Mesothelial cell of epicardium (in vitro differentiated cells): ENCODE measurements around the gene AKR1B1. TPM values are rescaled to one million over a fixed set of nuclear protein-coding genes. Genes with fewer than 3 reads are reported as not detected.
"Not testable (repeated sequence)": the region's sequence is repeated elsewhere in the genome, so short reads cannot be mapped to it uniquely, and the experiment has no call there.

Experiments used
- DNase-seq, 2 experiments: peaks; one replicate each; pipeline ENCODE4 v3.0.0; 2021; ENCODE audit warnings: low spot score in 2 of 2; ENCODE audit not compliant: unreplicated experiment in 2 of 2
- H3K27ac Mint-ChIP-seq: 2 replicates; pipeline ENCODE4 v1.8.0; 2021; ENCODE audit warnings: mixed read lengths
- H3K27me3 Mint-ChIP-seq: 2 replicates; pipeline ENCODE4 v1.8.0; 2021; ENCODE audit warnings: low read depth, mixed read lengths
- H3K36me3 Mint-ChIP-seq: 2 replicates; pipeline ENCODE4 v1.8.0; 2021; ENCODE audit warnings: mixed read lengths
- H3K4me1 Mint-ChIP-seq: 2 replicates; pipeline ENCODE4 v1.8.0; 2021; ENCODE audit warnings: mixed read lengths
- H3K4me3 Mint-ChIP-seq: 2 replicates; pipeline ENCODE4 v1.8.0; 2021; ENCODE audit warnings: mild to moderate bottlenecking, moderate library complexity, mixed read lengths
- H3K9me3 Mint-ChIP-seq: 2 replicates; pipeline ENCODE4 v1.8.0; 2021; ENCODE audit warnings: mixed read lengths
- total RNA-seq: library from RNA; stranded (reverse); gene quantifications from 3 replicates; pipeline ENCODE4 v1.2.1, GENCODE V29; 2021
- TF ChIP-seq, protein P1 (sequence below): fragments of 200-600 bp; sonication (generic); IDR thresholded peaks from one replicate; pipeline ENCODE4 v1.5.0; 2021; ENCODE audit warnings: antibody characterized with exemption; ENCODE audit not compliant: unreplicated experiment

The AKR1B1 gene
- total RNA-seq, 1 donor from 2014 or later, result 91.9 TPM

DNA sequence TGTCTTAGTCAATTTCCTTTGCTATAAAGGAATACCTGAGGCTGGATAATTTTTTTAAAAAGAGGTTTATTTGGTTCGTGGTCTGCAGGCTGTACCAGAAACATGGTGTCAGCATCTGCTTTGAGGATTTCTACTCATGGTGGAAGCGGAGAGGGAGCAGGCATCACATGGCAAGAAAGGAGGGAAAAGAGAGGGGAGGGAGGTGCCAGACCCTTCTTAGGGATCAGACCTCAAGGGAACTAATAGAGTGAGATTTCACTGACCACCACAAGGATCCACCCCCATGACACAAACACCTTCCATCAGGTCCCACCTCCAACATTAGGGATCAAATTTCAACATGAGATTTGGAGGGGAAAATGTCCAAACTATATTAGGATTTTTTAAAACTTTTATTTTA, 41.5 kb upstream of the AKR1B1 start:
- Mint-ChIP-seq H3K36me3 (no peaks in the 10 kb centered on the region), H3K4me3 (no peak overlapping the region), H3K27ac (no peak overlapping the region), H3K4me1 (no peaks in the 10 kb centered on the region), H3K9me3 (no peaks in the 10 kb centered on the region), H3K27me3 (peaks cover 26% of the 10 kb centered on the region)
- TF ChIP-seq, protein P1, sequence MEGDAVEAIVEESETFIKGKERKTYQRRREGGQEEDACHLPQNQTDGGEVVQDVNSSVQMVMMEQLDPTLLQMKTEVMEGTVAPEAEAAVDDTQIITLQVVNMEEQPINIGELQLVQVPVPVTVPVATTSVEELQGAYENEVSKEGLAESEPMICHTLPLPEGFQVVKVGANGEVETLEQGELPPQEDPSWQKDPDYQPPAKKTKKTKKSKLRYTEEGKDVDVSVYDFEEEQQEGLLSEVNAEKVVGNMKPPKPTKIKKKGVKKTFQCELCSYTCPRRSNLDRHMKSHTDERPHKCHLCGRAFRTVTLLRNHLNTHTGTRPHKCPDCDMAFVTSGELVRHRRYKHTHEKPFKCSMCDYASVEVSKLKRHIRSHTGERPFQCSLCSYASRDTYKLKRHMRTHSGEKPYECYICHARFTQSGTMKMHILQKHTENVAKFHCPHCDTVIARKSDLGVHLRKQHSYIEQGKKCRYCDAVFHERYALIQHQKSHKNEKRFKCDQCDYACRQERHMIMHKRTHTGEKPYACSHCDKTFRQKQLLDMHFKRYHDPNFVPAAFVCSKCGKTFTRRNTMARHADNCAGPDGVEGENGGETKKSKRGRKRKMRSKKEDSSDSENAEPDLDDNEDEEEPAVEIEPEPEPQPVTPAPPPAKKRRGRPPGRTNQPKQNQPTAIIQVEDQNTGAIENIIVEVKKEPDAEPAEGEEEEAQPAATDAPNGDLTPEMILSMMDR, result no peak
- no peak for DNase-seq

DNA sequence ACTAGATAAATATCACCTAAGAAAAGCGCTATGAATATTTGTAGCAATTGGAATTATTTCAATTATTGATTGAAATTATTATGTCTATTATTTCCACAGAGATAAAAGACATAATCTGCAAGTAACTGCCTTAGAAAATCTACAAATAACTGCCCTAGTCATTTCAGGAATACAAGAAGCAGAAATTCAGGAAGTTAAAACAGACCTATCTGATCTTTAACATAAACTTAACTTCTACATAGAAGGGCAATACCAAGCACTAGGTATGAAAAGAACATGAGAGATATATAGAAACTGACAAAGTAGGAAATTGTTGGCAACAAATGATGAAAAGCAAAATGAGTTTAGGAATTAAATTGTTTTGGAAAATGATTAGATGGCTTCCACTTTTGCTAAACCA, 36.6 kb upstream of the AKR1B1 start:
- H3K9me3 Mint-ChIP-seq, result no peaks in the 10 kb centered on the region
- H3K27me3 Mint-ChIP-seq, result peaks cover 52% of the 10 kb centered on the region
- H3K4me3 Mint-ChIP-seq, result no peak overlapping the region
- no peak overlapping the region for H3K27ac Mint-ChIP-seq
- no peaks in the 10 kb centered on the region for H3K36me3 Mint-ChIP-seq
- DNase-seq, result no peak
- H3K4me1 Mint-ChIP-seq, result peaks cover 5% of the 10 kb centered on the region
- TF ChIP-seq, protein P1, result no peak

DNA sequence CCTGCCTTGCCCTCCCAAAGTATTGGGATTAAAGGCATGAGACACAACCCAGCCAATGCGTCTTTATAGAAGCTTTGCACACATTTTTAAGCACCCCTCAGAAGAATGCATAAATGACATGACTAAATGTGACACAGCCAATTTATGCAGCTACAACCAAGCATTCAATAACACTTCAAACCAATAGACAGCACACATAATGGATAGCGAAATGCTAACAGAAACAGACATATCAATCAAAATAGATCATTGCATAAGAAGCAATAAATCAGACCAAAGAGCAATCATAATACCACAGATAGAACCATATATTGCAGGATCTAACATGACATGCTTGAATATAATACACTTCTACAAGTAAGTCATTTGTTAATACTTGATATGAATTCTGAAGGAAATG, 34.2 kb upstream of the AKR1B1 start:
- Mint-ChIP-seq H3K9me3 (no peaks in the 10 kb centered on the region), H3K27ac (no peak overlapping the region), H3K4me1 (peaks cover 6% of the 10 kb centered on the region), H3K36me3 (no peaks in the 10 kb centered on the region), H3K27me3 (peaks cover 45% of the 10 kb centered on the region), H3K4me3 (no peak overlapping the region)
- TF ChIP-seq, protein P1, result no peak
- no peak for DNase-seq

DNA sequence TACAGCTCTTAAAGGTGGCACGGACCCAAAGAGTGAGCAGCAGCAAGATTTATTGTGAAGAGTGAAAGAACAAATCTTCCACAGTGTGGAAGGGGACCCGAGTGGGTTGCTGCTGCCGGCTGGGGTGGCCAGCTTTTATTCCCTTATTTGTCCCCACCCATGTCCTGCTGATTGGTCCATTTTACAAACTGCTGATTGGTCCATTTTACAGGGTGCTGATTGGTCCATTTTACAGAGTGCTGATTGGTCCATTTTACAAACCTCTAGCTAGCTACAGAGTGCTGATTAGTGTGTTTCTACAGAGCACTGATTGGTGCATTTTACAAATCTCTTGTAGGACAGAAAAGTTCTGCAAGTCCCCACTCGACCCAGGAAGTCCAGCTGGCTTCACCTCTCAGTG, 28.8 kb upstream of the AKR1B1 start:
- not testable (repeated sequence) for H3K4me1 Mint-ChIP-seq, DNase-seq, H3K36me3 Mint-ChIP-seq, H3K4me3 Mint-ChIP-seq, H3K9me3 Mint-ChIP-seq, H3K27ac Mint-ChIP-seq
- peaks cover 17% of the 10 kb centered on the region for H3K27me3 Mint-ChIP-seq

DNA sequence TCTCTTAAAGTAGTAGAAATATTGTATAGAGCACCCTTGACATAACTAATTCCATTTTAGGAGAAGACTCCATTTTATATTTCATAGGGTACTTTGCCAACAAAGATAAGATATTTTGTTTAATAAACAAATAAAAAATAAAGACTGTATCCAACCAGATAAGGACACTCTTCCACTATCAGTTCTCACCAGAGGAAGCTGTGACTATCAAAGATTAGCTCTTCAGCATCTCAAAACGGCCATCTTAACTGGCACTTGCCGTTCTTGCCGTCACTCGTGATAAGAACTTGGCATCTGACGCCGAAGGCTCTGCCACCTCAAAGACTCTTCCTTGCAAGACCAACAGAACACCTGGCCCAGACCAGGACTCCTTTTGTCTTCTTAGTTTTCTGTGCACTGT, 26.3 kb upstream of the AKR1B1 start:
- peaks cover 6% of the 10 kb centered on the region for H3K9me3 Mint-ChIP-seq
- no peak for DNase-seq
- TF ChIP-seq, protein P1, result no peak

DNA sequence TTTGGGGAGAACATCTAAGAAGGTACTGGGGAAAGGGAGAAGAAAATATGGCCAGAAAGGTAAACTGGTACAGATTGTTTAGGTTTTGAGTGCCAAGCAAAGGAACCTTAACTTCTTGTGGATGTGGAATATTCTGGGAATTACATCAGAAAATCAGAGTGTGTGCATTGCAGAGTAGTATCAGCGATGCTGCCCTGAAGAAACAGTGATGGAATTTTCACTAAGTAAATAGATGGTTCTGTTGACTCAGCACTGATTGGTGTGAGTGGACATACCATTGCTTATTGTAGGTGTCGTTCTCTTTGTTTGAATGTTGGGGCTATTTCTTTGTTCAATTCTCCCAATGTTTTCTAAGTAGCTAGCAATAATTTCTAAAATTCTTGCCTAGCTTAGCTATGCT, 24.4 kb upstream of the AKR1B1 start:
- no peaks in the 10 kb centered on the region for H3K36me3 Mint-ChIP-seq

More for the DNA sequence above, 26.3 kb upstream of the AKR1B1 start:
- Mint-ChIP-seq H3K4me3 (no peak overlapping the region), H3K4me1 (peaks cover 6% of the 10 kb centered on the region), H3K27ac (no peak overlapping the region), H3K27me3 (peaks cover 5% of the 10 kb centered on the region), H3K36me3 (no peaks in the 10 kb centered on the region)

More for the DNA sequence above, 24.4 kb upstream of the AKR1B1 start:
- DNase-seq, result no peak
- Mint-ChIP-seq H3K27me3 (peaks cover 3% of the 10 kb centered on the region), H3K27ac (no peak overlapping the region), H3K4me3 (no peak overlapping the region), H3K4me1 (peaks cover 15% of the 10 kb centered on the region), H3K9me3 (peaks cover 6% of the 10 kb centered on the region)
- TF ChIP-seq, protein P1, result no peak
